Ovary (tissue), 3 donors: ENCODE measurements around the gene MBP.

ENCODE experiments used
- EP300 ChIP-seq: sonication (generic); formaldehyde crosslinking; IDR thresholded peaks from one replicate; pipeline ENCODE4 v1.6.1; 2017; ENCODE audit warnings: antibody characterized with exemption
- POLR2A ChIP-seq: fragments of 450-650 bp; IDR thresholded peaks from one replicate; pipeline ENCODE4 v1.6.1; 2017; ENCODE audit warnings: antibody characterized with exemption, mild to moderate bottlenecking, moderate library complexity
- TF ChIP-seq, protein P1 (sequence below), 3 donors: fragments of 450-650 bp in 2 of 3; fragments of 200-600 bp in 1 of 3; IDR thresholded peaks; one replicate each; pipeline versions ENCODE4 v1.5.1 to v1.8.0; 2016 to 2022; ENCODE audit warnings: antibody characterized with exemption in 3 of 3, mild to moderate bottlenecking in 1 of 3
- donor health status: DM: no; HTN: no; CAD: no.

DNA sequence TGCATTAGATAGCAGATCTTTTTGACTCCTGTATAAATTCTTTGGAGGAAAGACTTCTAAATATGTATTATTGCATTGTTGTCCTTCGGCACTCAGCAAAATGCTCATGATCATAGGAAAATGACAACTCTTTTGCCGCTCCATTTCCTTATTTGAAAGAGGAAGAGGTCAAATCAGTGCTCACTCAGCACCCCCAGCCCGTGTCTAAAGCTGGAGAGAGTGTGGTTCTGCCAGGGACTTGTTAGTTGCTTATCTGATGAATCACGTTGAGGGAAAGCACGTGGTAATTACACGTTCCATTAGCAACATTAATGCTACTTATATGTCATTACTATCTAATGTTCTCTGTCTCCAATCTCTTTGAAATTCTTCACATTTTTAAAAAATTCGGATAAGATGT, 46.0 kb upstream of the MBP start:
- TF ChIP-seq, protein P1, sequence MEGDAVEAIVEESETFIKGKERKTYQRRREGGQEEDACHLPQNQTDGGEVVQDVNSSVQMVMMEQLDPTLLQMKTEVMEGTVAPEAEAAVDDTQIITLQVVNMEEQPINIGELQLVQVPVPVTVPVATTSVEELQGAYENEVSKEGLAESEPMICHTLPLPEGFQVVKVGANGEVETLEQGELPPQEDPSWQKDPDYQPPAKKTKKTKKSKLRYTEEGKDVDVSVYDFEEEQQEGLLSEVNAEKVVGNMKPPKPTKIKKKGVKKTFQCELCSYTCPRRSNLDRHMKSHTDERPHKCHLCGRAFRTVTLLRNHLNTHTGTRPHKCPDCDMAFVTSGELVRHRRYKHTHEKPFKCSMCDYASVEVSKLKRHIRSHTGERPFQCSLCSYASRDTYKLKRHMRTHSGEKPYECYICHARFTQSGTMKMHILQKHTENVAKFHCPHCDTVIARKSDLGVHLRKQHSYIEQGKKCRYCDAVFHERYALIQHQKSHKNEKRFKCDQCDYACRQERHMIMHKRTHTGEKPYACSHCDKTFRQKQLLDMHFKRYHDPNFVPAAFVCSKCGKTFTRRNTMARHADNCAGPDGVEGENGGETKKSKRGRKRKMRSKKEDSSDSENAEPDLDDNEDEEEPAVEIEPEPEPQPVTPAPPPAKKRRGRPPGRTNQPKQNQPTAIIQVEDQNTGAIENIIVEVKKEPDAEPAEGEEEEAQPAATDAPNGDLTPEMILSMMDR (IDR thresholded peaks at IDR 0.05), result no peak
- no peak for TF ChIP-seq POLR2A
- no peak for TF ChIP-seq EP300
